NCI-H1092 (cell line): Measurements from ENCODE around the gene EDC4.
A peak's percentile ranks its signal among the peaks of the same experiment; 100 is the strongest.

ENCODE experiments used
- DNase-seq: peaks from one replicate; lab custom pipeline; 2025; lab: John Stamatoyannopoulos, UW

EDC4 gene

GRCh38 chr16:67879936-67880335, 7.1 kb downstream of the EDC4 start:
- no peak for DNase-seq

DNA sequence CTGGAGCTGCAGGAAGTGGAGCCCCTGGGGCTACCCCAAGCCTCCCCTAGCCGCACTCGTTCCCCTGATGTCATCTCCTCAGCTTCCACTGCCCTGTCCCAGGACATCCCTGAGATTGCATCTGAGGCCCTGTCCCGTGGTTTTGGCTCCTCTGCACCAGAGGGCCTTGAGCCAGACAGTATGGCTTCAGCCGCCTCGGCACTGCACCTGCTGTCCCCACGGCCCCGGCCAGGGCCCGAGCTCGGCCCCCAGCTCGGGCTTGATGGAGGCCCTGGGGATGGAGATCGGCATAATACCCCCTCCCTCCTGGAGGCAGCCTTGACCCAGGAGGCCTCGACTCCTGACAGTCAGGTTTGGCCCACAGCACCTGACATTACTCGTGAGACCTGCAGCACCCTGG, 7.7 kb downstream of the EDC4 start:
- no peak for DNase-seq

DNA sequence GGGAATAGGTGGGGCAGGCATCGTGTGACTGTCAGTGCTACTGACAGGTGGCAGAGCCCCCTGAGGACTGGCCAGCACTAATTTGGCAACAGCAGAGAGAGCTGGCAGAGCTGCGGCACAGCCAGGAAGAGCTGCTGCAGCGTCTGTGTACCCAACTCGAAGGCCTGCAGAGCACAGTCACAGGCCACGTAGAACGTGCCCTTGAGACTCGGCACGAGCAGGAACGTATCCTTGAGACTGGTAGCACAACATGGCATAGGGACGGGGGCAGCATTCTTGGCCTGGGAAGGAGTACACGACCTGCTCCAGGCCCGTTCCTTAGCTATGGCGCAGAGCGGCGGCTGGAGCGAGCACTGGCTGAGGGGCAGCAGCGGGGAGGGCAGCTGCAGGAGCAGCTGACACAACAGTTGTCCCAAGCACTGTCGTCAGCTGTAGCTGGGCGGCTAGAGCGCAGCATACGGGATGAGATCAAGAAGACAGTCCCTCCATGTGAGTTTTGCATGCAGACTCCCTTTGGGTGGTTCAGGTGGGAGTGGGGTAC, 8.8 kb downstream of the EDC4 start:
- DNase-seq: no peak

DNA sequence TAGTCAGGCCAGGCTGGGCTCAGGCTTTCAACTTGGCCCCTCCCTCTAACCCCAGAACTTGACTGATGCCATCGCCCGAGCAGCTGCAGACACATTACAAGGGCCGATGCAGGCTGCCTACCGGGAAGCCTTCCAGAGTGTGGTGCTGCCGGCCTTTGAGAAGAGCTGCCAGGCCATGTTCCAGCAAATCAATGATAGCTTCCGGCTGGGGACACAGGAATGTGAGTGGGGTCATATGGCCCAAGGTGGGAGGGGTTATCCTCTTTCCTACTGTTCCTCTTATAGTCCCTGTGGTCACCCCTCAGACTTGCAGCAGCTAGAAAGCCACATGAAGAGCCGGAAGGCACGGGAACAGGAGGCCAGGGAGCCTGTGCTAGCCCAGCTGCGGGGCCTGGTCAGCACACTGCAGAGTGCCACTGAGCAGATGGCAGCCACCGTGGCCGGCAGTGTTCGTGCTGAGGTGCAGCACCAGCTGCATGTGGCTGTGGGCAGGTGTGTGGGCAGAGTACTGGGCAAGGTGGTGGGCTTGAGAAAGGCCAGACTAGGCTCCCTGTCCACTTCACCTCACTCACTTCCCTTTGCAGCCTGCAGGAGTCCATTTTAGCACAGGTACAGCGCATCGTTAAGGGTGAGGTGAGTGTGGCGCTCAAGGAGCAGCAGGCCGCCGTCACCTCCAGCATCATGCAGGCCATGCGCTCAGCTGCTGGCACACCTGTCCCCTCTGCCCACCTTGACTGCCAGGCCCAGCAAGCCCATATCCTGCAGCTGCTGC, 9.7 kb downstream of the EDC4 start:
- DNase-seq: no peak

DNA sequence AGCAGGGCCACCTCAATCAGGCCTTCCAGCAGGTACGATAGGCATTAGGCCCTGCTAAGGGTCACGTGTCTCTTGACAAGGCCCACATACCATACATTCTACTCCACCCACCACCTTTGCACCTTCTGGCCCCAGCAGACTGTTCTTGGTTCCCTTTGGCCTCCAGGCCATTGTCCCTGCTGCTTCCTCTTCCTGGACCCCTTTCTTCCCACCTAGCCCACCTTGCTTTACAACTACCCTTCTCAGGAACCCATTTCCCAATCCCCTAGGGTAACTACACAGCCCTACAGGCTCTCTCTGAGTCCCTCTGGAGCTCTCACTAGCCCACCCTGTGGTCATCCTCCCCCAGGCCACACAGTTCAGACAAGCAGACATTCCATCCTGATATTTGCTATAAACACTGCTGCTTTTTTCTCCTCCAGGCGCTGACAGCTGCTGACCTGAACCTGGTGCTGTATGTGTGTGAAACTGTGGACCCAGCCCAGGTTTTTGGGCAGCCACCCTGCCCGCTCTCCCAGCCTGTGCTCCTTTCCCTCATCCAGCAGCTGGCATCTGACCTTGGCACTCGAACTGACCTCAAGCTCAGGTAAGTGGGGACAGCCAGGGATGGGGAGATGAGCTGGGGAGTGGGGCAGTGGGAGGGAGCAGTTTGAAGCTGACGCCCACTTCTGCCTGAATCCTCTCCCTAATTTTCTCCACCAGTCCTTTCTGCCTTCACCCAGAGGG, 10.5 kb downstream of the EDC4 start:
- DNase-seq: no peak

DNA sequence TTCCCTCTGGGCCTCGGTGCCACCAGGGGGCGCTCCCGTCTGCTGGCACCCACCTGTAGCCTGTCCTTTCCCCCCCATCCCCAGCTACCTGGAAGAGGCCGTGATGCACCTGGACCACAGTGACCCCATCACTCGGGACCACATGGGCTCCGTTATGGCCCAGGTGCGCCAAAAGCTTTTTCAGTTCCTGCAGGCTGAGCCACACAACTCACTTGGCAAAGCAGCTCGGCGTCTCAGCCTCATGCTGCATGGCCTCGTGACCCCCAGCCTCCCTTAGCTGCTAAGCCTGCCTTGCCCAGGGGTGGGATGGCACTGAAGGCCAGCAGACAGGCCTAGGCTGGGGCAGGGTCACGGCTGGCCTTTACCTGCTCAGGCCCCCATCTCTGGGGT, 11.0 kb downstream of the EDC4 start:
- DNase-seq: peak; percentile 43

GRCh38 chr16:67884684-67885083, 11.8 kb downstream of the EDC4 start, which contains the start of gene NRN1L:
TSS of gene NRN1L (plus strand) at chr16:67884885. CDS start at chr16:67884904, 19 bp downstream.
- no peak for DNase-seq

DNA sequence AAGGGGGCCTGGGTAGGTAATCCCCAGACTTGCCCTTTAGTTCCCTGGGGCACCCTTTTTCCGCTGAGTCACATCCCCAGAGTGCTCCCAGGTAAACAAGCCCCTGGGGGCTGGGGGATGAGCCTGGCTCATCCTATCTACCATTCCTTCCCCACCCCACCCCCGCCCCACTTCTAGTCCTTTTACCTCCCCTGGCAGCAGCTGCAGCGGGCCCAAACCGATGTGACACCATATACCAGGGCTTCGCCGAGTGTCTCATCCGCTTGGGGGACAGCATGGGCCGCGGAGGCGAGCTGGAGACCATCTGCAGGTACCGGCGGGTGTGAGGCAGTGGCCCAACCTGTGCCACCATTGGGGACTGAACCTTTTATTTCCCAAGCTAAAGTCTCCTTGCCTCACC, 12.7 kb downstream of the EDC4 start:
- no peak for DNase-seq

DNA sequence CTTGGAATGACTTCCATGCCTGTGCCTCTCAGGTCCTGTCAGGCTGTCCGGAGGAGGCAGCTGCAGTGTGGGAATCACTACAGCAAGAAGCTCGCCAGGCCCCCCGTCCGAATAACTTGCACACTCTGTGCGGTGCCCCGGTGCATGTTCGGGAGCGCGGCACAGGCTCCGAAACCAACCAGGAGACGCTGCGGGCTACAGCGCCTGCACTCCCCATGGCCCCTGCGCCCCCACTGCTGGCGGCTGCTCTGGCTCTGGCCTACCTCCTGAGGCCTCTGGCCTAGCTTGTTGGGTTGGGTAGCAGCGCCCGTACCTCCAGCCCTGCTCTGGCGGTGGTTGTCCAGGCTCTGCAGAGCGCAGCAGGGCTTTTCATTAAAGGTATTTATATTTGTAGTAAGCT, 13.1 kb downstream of the EDC4 start:
- DNase-seq: no peak

- DNase-seq: no peak
These were observed 13.5 kb downstream of the EDC4 start for GRCh38 chr16:67886387-67886786.

- no peak for DNase-seq
These were observed 15.5 kb downstream of the EDC4 start for GRCh38 chr16:67888331-67888730.

DNA sequence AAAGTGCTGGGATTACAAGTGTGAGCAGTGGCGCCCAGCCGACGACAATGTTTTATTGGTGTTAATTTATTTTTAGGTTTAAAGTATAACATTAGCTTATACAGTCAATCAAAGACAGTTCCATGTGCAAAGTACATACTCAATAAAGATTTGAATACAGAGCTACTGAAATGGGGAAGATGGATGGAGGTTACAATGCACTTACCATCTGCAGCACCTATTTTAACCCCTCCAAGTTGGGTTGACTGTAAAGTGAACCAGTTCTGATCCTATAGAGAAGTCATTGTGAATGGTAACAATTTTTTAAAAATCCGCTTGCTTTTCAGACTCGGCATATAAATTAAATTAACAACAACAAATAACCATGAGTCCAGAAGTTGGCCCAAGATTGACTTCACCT, 19.5 kb downstream of the EDC4 start:
- no peak for DNase-seq

- peak; percentile 95 for DNase-seq
These were observed 20.3 kb downstream of the EDC4 start, which contains the start of gene PSKH1 for GRCh38 chr16:67892899-67893742. TSS of gene PSKH1 (plus strand) at chr16:67893254. CDS start at chr16:67908750, 15,496 bp downstream.

DNA sequence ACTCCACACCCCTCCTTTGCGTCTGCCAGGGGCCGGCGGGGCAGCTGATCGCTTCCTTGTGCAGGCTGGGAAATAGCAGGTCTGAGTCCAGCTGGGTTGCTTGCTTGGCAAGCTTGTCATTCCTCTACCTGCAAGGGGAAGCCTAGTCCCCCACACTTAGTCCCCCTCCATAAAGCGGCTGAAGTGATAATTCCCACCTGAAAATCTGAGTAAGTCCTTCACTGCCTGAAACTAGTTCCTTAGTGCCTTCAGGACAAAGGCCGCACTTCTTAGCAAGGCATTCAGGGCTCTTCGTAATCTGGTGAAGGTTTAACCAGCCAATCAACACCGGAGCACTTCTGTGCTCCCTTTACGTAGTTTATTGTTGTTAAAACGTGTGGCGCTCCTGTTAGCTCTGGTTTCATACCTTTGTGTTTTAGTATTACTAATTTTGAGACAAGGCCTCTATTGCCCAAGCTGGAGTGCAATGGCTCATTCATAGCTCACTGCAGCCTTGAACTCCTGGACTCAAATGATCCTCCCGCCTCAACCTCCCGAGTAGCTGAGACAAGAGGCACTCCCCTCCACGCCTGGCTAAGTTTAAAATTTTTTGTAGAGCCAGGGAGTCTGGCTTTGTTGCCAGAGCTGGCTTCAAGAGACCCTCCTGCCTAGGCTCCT, 21.0 kb downstream of the EDC4 start:
- no peak for DNase-seq

DNA sequence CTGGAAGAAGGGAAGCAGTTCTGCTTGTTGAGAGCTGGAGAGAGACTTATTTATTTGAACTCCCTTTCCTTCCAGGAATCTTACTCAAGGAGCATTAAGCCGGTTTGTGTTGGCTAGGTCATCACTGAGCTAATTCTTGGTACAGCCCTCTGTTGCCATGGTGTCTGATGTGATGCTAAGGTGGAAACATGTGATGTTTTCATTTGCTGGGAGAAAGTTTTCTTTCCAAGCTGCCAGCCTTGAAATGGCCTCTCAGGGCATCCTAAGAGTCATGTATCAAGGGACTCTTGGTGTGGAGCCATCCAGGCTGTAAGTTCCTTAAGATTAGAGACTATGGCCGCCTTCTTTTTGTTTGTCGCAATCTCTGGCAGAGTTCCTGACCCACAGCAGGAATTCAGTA, 24.4 kb downstream of the EDC4 start:
- DNase-seq: no peak

GRCh38 chr16:67901734-67902133, 28.9 kb downstream of the EDC4 start:
- no peak for DNase-seq

DNA sequence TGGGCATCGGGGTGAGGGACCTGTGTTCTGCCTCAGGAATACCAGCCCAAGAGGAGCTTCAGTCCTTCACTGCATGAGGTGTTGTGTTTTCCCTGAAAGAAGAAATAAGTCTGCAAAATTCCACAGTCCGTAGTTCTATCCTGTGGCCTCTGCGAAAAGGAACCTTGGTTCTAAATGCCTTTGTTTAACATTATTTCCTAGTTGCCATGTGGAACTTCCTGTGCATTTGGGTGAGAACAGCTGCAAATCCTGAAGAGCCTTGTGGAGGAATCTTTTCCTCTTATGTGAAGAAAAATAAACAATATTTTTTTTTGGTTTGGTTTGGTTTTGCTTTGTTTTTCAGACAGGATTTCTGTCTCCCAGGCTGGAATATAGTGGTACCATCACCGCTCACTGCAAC, 30.0 kb downstream of the EDC4 start:
- no peak for DNase-seq

- DNase-seq: no peak
These were observed 34.7 kb downstream of the EDC4 start for GRCh38 chr16:67907397-67908180.

- DNase-seq: no peak
These were observed 36.3 kb downstream of the EDC4 start for GRCh38 chr16:67909056-67909742.

DNA sequence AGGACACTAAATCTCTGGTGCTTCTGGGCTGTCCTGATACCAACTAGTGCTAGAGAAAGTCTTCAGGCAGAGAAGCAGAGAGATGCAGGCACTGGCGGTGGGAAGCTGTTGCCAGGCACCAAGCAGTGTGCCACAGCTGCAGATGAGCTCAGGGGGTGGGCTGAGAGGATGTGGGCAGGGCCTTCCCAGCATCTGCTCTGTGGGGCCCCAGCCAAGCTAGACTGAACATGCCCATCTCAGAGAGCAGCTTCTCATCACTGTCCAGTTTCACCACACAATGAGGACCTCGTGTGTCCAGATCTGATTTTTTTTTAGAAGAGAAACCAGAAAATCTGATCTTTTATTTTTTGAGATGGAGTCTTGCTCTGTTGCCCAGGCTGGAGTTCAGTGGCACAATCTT, 37.3 kb downstream of the EDC4 start:
- no peak for DNase-seq
